Left lobe of liver (tissue), 2 donors: ENCODE data around the gene MAP4K2. TPM values are rescaled to one million over a fixed set of nuclear protein-coding genes. Genes with fewer than 3 reads are reported as not detected.

Experiments
- ATAC-seq: fragments of 200-7000 bp; cut with Tn5 transposase; one replicate; pipeline ENCODE4 v1.9.1; 2020; ENCODE audit warnings: mild to moderate bottlenecking, moderate library complexity
- DNase-seq: peaks from one replicate; pipeline ENCODE4 v3.0.0-alpha.2; 2020; ENCODE audit warnings: low spot score
- total RNA-seq: library from RNA; stranded (reverse); gene quantifications from one replicate; pipeline ENCODE4 v1.2.1, GENCODE V29; 2021
- donor health status: DM: no; HTN: no; CAD: no; lungs with moderate emphysema.
- donor health status: DM: no; HTN: yes; CAD: no.

MAP4K2 gene
- total RNA-seq, 1 donor from 2014 or later: 6.6 TPM

DNA sequence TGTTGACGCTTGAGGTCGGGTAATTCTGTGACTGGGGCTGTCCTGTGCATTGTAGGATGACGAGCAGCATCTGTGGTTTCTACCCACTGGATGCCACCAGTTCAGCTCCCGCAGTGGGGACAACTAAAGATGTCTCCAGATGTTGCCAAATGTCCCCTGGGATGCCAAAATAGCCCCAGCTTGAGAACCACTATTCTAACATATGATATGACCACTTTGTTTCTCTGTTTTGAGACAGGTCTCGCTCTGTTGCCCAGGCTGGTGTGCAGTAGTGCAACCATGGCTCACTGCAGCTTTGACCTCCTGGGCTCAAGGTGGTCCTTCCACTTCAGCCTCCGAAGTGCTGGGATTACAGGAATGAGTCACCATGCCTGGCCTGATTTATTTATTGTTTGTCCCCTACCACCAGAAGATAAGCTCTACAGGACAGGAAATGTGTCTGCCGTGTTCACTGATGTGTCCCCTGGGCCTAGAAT is 11.7 kb upstream of the MAP4K2 start:
- DNase-seq (no peak), ATAC-seq (no peak)

DNA sequence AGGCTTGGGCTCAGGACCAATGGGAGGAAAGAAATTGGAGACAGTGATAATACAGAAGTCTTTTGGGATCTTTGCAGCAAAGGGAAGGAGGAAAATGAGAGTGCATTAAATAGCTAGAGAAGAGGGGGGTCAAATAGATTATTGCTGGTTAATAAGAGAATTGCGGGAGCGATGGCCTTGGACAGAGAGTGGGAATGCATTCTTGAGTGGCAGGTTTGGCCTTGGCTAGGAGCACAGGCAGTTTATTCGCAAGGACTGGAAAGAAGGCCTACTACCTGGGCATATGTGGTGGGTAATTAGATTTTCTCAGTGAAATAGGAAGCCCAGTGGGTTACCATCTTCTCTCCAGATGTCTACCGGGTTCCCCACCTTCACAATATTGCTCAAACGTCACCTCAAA is 10.8 kb upstream of the MAP4K2 start:
- ATAC-seq: no peak

DNA sequence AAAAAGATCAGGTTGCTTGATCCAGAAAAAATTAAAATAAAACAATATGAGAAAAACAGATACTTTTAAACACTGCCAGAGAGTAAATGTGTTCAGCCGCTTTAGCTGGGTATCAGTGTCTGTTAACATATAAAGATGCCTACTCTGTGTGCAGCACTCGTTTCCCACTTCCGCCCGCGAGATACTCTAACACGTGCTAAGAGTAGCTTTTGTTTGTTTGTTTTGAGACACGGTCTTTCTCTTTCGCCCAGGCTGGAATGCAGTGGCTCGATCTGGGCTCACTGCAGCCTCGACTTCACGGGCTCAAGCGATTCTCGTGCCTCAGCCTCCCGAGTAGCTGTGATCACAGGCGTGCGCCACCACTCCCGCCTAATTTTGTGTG is 7.9 kb upstream of the MAP4K2 start:
- peak; percentile 36 for ATAC-seq
- no peak for DNase-seq

More for the DNA sequence above, 10.8 kb upstream of the MAP4K2 start:
- no peak for DNase-seq

DNA sequence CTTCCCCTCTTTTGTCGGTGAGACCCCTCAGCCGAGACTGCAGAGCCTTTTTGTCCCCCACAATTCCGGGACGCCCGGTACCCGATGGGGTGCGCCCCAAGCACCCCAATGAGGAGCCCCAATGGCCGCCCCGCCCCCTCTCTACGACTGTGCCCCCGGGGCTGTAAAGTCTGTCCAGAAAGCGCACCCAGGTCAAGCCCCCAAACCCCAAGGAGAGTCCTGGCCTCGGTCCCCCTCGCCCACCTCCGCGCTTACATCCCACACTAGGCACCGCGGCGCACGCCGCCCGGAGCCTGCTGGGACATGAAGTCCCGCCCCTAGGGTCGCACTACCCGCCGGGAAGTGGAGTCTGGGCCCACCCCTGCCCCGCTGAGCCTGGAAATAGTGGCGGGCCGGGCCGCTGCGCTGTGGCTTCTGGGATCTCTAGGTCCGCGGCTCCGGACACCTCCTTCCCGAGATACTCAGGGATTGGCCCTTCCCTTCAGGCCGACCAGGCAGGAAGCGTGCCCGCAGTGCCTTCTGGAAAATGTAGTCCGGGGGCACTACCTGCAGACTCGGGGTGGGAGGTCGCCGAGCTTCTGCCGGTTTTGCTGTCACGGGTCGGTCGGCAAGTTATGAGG is 7.4 kb upstream of the MAP4K2 start, which contains the start of gene MEN1:
Gene MEN1, minus strand, starts transcription at position 281 of the 620 bp plus-strand sequence. CDS start 442 bp downstream, outside the sequence.
- DNase-seq (peak; percentile 98), ATAC-seq (peak; percentile 95)

DNA sequence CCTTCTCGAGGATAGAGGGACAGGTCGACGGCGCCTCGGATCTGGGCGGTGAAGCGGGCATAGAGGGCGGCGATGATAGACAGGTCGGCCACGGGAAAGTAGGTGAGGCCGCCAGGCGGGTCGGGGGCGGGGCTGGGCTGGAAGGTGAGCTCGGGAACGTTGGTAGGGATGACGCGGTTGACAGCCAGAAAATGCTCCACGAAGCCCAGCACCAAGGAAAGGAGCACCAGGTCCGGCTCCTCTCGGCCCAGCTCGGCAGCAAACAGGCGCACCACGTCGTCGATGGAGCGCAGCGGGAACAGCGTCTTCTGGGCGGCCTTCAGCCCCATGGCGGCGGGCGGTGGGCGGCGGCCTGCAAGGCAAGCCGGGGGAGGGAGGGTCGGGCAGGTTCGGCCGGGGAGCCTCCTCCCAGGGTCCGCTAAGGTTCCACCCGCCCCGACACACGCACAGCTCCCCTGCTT is 6.8 kb upstream of the MAP4K2 start:
- no peak for DNase-seq

DNA sequence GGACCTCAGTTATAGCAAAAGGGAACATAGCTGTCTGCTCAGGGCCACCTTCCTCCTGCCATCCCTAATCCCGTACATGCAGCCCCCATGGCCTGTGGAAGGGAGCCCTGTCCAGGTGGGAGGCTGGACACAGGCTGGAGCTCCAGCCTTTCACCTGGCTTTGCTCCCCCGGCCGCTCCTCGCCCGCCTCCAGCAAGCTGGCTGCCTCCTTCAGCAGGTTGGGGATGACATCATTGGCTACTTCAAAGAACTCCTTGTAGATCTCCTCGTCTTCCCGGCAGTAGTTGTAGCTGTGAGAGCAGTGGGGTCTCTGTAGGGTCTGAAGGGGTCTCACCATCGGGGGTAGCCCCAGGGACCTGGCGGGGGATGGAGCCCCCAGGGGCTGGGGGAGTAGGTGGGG is 2.5 kb upstream of the MAP4K2 start:
- no peak for ATAC-seq
- DNase-seq: no peak

More for the DNA sequence above, 6.8 kb upstream of the MAP4K2 start:
- peak; percentile 40 for ATAC-seq

DNA sequence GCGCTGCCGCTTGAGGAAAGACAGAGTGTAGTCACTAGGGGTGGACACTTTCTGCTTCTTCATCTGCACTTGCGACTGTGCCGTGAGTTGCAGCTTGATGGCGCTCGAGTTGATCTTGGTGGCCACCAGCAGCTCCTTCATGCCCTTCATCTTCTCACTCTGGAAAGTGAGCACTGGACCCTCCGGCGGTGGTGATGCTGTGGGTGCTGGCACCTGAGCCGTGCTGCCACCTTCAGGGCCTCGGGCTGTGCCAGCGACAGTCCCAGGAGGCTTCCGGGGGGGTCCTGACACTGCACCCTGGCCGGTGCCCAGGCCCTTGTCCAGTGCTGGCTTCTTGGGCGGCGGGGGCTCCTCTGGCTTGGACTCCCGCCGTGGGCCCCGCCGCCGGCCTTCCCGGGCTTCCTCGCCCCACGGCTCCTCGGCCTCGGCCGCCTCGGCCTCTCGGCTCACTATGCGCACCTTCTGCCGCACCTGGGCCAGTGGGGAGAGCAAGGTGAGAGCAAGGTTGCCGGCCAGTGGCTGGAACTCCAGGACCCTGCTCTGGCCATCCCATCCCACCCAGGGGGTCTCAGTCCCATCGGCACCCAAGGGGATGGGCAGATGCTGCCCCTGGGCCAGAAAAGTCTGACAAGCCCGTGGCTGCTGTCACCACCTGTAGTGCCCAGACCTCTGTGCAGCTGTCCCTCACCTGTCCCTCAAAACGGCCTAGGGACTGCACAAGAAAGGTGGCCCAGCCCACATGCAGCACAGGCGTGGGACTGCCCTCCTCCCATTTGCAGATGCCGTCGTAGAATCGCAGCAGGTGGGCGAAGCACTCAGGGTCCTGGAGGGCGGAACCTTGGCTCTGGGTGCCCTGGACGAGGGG is 1.6 kb upstream of the MAP4K2 start:
- no peak for DNase-seq
- no peak for ATAC-seq

DNA sequence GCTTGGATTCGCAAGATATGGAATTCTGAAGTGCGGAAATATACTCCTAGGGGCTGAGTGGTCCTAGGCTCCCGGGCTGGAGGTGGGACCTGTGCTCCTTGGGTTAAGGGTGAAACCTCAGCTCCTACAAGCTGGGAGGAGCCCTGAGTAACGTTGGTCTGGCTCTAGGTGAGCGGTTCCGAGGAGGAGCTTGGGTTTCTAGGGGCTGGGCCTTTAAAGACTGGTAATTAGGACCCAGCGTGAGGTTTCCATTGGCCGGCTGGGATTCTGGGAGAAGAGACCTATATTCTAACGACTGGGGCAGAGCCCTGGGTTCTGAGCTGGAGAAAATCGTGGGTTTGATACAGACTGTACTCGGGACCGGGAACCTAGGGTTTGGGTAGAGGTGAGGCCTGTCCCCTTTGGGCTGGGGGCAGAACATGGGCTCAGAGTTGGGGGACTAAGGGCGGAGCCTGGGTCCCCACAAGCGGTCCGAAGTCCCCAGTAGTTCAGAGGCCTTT is 882 bp upstream of the MAP4K2 start:
- DNase-seq: no peak
- peak; percentile 4 for ATAC-seq

DNA sequence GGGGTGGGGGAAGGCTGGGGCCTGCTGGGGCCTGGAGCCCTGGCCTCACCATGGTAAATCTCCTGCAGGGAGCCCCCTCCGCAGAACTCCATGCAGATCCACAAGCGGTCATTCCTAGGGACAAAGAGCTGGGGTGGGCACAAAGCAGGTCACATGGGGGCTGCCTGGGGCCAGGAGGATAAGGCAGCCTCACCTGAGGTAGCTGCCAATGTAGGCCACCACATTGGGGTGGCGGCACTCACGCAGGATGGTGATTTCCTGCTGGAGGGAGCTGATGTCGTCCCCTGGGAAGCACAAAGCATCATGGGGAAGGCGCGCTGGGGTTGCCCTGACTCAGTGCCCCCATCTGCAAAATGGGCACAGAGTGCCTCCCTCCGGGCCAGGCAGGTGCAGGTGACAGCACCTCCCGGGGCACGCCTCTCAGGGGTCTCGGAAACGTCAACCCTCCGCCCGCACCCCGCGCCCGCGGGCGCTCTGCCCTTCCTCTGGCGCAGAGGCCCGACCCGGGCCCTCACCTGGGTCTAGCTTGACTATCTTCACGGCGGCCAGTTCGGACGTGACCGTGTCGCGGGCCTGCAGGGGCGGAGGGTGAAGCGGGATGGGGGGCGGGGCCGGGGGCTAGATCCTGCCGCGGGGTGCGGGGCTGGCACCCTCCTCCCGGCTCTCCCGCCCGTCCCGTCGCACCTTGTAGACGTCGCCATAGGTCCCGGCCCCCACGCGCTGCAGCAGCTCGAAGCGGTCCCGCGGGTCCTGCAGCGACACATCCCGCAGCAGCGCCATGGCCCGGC is 450 bp downstream of the MAP4K2 start:
- peak; percentile 66 for DNase-seq
- ATAC-seq: no peak

DNA sequence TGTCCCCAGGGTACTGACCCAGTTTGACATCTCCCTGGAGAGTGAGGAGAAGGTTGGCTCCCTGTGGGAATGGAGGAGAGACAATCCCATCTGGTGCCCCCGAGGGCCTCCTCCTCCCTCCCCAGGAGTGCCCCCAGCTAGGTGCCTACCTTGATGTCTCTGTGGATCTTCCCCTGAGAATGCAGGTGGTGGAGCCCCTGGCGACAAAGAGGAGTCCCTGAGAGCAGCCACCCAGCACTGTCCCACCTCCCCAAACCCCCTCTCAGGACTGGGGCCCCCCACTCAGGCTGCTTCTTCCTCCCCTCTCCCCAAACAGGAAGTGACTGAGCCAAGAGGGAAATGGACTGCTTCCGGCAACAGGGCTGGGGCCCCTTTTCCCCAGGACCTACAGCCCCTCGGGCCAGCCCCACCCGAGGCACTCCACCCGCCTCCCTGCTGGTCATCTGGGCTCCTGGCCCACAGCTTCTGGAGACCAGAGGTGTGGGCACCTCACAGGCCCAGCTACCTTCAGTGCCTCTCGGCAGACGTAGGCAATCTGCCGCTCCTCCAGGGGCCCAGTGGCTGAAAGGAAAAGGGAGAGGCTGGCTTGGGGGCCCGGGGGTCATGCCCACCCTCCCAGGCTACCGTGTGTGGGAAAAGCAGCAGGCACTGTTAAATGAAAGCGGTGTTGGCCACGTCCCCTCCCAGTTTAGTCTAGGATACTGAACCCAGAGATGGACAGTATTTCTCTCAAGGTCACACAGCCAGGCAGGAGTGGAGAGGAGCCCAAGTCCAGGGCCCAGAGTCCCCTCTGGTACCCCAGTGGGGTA is 1.2 kb downstream of the MAP4K2 start:
- DNase-seq (no peak), ATAC-seq (no peak)

DNA sequence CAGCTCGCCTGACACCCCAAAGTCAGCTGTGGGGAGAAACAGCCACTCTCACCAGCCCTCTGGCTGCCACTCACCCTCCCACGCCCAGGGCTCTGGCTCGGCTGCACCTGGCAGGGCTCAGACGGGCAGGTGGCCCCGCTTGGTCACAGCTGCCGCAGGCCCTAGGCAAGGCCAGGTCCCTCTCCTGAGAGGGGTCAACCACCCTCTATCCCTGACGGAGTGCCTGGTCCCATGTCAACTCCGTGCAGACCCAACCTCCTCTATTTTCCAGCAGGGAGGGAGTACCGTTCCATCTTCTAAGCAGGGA is 1.9 kb downstream of the MAP4K2 start:
- DNase-seq (no peak), ATAC-seq (no peak)

DNA sequence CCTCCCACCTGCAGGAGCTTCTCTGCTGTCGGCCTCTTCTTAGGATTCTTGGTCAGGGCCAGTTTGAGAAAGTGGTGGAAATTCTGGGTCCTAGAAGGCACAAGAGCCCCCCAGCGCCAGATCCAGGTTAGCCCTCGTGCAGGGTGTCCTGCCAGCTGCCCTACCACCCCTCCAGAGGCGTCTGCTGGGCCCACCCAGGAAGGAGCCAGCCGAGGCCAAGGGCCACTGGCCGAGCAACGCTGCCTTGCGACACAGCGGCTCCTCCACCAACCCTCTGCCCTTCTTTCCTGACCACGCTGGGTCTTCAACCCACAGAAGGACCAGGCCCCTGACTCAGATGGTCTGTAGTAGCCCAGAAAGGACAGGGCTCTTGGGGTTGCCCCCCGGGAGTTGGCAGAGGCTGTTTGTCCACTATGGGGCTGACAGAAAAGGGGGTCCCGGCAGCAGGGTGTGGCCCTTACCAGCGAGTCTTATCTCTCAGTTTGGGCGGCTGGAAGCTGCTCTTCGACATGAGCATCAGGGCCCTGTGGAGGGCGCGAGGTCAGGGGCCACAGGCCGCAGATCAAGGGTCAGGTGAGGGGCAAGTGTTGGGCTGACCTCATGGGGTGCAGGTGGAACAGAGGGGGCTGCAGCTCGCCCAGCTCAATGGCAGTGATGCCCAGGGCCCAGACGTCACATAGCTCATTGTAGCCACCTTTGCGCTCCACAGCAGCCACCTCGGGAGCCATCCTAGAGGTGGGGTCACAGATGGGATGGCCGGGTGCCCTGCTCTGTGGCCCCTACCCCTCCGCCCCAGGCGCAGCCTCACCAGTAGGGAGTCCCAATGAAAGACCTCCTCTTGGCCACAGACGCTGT is 2.5 kb downstream of the MAP4K2 start:
- no peak for DNase-seq
- ATAC-seq: no peak

DNA sequence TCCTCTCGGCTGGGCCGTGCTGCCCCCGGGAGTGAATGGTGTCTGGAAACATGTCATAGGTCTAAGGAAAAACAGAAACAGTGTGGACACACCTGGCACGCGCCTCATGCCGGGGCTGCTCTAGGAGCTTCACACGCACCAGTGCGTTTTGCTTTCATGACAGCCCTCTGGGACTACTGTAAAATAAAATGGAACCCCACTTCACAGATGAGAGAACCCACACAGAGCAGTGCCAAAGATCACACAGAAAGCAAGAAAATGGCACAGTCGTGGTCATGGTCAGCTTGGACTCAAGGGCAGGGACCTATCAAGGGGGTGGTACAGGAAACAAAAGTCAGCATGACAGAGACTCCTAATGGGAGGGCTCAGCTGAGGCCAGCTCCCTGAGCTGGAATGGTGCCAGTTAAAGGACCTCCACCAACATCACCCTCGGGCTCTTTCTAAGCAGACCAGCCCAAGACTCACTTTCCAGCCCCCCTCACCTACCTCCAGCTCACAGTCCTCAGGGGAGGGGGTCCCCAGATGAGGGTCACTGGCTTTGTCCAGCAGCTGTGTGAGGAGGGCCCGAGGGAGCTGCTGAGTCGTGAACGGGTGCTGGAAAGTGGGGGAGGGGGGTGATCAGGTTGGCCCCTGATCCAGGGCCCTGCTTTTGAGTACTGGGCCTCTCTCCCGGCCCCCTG is 3.3 kb downstream of the MAP4K2 start:
- ATAC-seq (no peak), DNase-seq (no peak)

DNA sequence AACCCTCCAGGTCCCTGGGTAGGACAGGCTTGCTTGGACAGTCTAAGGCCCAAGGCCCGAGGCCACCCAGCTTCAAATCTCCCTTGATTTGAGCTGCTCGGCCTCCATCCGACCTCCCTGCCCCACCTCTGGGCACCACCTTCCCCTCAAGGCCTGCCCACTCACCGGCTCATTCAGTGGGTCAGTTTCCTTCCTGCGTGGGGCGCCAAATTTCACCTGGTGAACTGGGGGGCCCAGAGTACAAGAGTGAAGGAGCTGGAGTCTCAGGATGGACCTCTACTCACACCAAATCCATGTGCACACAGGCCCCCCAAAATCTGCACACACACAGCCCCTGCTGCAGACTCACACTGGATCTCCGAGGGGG is 3.8 kb downstream of the MAP4K2 start:
- no peak for ATAC-seq
- no peak for DNase-seq

DNA sequence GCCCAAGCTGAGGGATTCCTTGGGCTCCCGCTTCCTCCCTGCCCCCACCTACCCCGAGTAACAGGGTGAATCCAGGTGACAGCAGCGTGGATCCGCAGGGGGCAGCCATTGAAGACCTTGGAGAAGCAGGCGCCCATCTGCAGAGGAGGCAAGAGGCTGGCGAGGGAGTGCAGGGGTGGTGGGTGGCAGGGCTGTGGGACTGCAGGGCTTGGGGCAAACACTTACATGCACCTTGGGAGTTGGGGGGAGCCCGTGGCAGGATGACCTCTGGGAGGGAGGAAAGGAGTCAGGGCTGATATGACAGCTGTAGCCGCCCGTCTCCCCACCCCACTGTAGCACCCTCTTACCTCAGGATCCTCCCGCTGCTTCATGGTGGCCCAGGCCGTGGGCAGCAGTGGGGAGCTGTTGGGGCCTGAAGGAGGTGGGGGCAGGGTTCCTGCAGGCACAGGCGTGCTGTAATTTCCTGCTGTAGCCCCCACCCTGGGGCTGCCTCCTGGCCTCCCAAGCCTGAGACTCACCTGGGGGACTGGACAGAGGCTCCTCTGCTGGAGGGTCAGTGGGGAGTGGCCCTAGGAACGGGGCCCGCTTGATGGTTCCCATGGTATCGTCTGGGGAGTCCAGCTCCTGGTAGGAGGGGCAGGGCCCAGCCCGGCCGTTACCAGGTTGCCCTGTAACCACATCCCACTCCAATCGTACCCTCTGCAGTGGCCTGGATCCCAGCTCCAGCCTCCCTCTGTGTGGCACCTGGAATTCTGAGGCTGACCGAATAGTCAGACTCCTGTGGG is 6.1 kb downstream of the MAP4K2 start:
- no peak for ATAC-seq
- DNase-seq: no peak

DNA sequence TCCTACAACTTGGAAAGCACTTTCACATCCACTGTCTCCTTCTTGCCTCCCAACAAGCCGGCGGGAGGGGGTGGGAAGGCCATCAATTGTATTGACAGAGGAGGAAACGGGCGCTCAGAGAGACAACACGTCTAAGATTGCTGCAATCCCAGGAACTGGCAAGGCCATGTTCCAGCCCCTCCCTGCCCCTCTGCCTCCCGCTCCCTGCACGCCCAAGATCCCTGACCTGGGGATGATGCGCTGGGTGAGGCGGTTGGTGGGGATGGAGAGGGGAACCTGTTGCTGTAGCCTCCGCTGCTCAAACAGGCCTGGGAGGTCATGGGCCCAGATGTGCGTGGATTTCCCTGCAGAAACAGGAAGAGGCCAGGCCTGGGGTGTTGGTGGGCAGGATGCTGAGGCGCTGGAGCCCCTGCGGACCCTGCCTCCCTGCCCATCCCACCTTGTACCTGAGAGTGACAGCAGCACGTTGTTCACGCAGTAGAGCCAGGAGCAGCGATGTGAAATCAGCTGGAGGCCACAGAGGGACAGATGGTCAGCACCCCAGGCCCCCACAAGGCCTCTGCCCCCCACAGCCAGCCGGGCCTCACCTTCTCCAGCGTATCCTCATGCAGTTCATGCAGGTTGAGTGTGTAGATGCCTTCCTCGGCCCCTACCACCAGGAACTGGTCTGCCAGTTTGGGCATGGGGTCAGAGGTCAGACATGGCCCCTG is 6.8 kb downstream of the MAP4K2 start:
- ATAC-seq: no peak

DNA sequence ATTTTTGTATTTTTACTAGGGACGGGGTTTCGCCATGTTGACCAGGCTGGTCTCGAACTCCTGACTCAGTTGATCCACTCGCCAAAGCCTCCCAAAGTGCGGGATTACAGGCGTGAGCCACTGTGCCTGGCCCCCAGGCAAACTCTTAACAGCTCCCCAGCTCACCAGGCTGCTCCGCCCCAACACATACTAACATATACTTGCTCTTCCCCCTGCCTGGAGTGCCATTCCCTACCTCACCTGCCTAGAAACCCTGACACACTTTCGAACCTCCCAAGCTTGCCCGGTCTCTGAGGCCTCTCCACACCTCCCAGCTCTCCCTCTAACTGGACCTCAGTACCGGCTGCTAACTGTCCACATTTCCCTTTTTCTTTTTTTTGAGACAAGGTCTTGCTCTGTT is 8.5 kb downstream of the MAP4K2 start:
- ATAC-seq (no peak), DNase-seq (no peak)

More for the DNA sequence above, 6.8 kb downstream of the MAP4K2 start:
- DNase-seq: no peak
